Prostate gland (tissue), 2 donors: ENCODE measurements around the gene TRAF3IP1.

Experiments used
- CTCF ChIP-seq, 4 experiments: fragments of 200-600 bp in 2 of 4; fragments of 450-650 bp in 2 of 4; sonication (generic) in 2 of 4; IDR thresholded peaks; 1 replicate in 3 of 4; 2 replicates in 1 of 4; pipeline ENCODE4 v1.5.1; 2016 to 2019; ENCODE audit warnings: antibody characterized with exemption in 4 of 4, mild to moderate bottlenecking in 2 of 4, moderate library complexity in 2 of 4
- POLR2A ChIP-seq: fragments of 450-650 bp; IDR thresholded peaks from one replicate; pipeline ENCODE4 v1.6.1; 2016; ENCODE audit warnings: antibody characterized with exemption, mild to moderate bottlenecking
- POLR2AphosphoS5 ChIP-seq: sonication (generic); formaldehyde crosslinking; IDR thresholded peaks from one replicate; pipeline ENCODE4 v1.6.1; 2017; ENCODE audit warnings: antibody characterized with exemption

- TF ChIP-seq CTCF (IDR thresholded peaks at IDR 0.05) (no peak), POLR2AphosphoS5 (no peak), POLR2A (no peak)
Observed at GRCh38 chr2:238359403-238359802, 39.1 kb downstream of the TRAF3IP1 start.
